ENCODE data around the gene ART4. TPM values are rescaled to one million over a fixed set of nuclear protein-coding genes. Genes with fewer than 3 reads are reported as not detected.

Gene ART4
- polyA plus RNA-seq, 3 donors from 2014 or later = not detected

DNA sequence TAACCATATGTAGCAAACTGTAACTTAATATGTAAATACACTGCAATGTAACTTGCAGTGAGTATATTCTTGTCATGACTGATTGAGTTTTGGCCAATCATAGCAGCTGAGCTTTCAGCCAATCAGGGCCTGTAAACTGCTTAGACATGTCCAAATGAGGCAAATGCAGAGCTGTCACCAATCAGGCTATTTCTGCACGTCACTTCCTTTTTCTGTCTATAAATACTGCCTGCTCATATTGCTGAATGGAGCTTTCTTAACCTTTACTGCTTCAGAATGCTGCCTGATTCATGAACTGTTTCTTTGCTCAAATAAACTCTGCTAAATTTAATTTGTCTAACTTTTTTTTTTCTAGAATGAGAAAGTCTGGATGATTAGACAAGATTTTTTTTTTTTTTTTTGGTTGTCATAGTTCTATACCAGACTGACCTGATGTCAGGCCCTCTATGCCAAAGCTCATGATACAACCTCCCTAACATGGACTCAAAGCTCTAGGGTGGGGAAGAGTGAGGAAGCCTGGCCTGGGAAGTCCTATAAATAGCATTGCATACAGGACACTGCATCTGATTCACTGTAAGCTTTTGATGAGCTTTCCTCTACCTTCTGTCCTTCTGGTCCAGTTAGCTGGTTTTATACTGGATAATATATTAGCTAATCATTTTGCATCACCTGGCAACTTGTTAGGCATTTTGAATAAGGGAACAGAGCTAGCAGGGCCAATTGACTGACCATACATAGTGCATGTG is 30.3 kb upstream of the ART4 start:
- DNase-seq = no peak
- Mint-ChIP-seq H3K27me3 (ENCODE audit: low read depth in 3 of 3) (peaks cover 4 to 6% (median 5%) of the 10 kb centered on the region in 3 donors), H3K27ac (no peak overlapping the region), H3K4me1 (no peaks in the 10 kb centered on the region), H3K4me3 (no peak overlapping the region), H3K9me3 (no peaks in the 10 kb centered on the region), H3K36me3 (no peaks in the 10 kb centered on the region)

- Mint-ChIP-seq H3K9me3 (peaks cover 0 to 4% (median 0%) of the 10 kb centered on the region in 6 donors), H3K36me3 (peaks cover 0 to 9% (median 0%) of the 10 kb centered on the region in 3 donors), H3K4me1 (no peaks in the 10 kb centered on the region)
These were observed 28.6 kb upstream of the ART4 start for GRCh38 chr12:14871886-14872285.

GRCh38 chr12:14871247-14871646 is 27.9 kb upstream of the ART4 start:
- Mint-ChIP-seq H3K4me3 (no peak overlapping the region), H3K9me3 (peaks cover 0 to 4% (median 0%) of the 10 kb centered on the region in 6 donors), H3K4me1 (no peaks in the 10 kb centered on the region), H3K27ac (no peak overlapping the region), H3K27me3 (ENCODE audit: low read depth in 3 of 3) (peaks cover 4 to 8% (median 6%) of the 10 kb centered on the region in 3 donors), H3K36me3 (peaks cover 0 to 9% (median 0%) of the 10 kb centered on the region in 3 donors)
- no peak for DNase-seq

More at GRCh38 chr12:14871886-14872285, 28.6 kb upstream of the ART4 start:
- DNase-seq = no peak
- no peak overlapping the region for H3K4me3 Mint-ChIP-seq
- peaks cover 4 to 8% (median 6%) of the 10 kb centered on the region in 3 donors for H3K27me3 Mint-ChIP-seq (ENCODE audit: low read depth in 3 of 3)
- no peak overlapping the region for H3K27ac Mint-ChIP-seq

- Mint-ChIP-seq H3K4me3 (no peak overlapping the region), H3K36me3 (peaks cover 0 to 9% (median 0%) of the 10 kb centered on the region in 3 donors), H3K27ac (no peak overlapping the region), H3K4me1 (no peaks in the 10 kb centered on the region), H3K9me3 (peaks cover 0 to 7% (median 0%) of the 10 kb centered on the region in 6 donors), H3K27me3 (ENCODE audit: low read depth in 3 of 3) (peaks cover 6 to 16% (median 14%) of the 10 kb centered on the region in 3 donors)
- no peak for DNase-seq
These were observed 25.7 kb upstream of the ART4 start for GRCh38 chr12:14868916-14869506.

GRCh38 chr12:14860490-14860889 is 17.2 kb upstream of the ART4 start:
- H3K9me3 Mint-ChIP-seq = peaks cover 12 to 23% (median 18%) of the 10 kb centered on the region in 6 donors
- no peak for DNase-seq
- H3K27me3 Mint-ChIP-seq (ENCODE audit: low read depth in 3 of 3) = peaks cover 1 to 15% (median 5%) of the 10 kb centered on the region in 3 donors

DNA sequence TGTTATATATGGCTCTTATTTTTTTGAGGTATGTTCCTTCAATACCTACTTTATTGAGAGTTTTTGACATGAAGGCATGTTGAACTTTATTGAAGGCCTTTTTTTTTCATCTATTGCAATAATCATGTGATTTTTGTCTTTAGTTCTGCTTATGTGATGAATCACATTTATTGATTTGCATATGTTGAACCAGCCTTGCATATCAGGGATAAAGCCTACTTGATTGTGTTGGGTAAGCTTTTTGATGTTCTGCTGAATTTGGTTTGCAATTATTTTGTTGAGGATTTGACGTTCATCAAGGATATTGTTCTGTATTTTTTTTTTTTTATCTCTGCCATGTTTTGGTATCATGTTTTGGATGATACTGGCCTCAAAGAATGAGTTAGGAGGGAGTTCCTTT is 15.2 kb upstream of the ART4 start:
- Mint-ChIP-seq H3K4me3 (no peak overlapping the region), H3K4me1 (no peaks in the 10 kb centered on the region), H3K9me3 (peaks cover 9 to 23% (median 18%) of the 10 kb centered on the region in 6 donors), H3K36me3 (peaks cover 0 to 4% (median 0%) of the 10 kb centered on the region in 3 donors), H3K27ac (no peak overlapping the region), H3K27me3 (ENCODE audit: low read depth in 3 of 3) (peaks cover 0 to 5% (median 2%) of the 10 kb centered on the region in 3 donors)
- no peak for DNase-seq

More at GRCh38 chr12:14860490-14860889, 17.2 kb upstream of the ART4 start:
- Mint-ChIP-seq H3K4me1 (no peaks in the 10 kb centered on the region), H3K36me3 (peaks cover 0 to 4% (median 0%) of the 10 kb centered on the region in 3 donors), H3K4me3 (no peak overlapping the region), H3K27ac (no peak overlapping the region)

- H3K27ac Mint-ChIP-seq = peak overlapping the region in 1 of 6 donors; percentile 48
- no peaks in the 10 kb centered on the region for H3K36me3 Mint-ChIP-seq
These were observed 11.4 kb upstream of the ART4 start for GRCh38 chr12:14854586-14855183.

DNA sequence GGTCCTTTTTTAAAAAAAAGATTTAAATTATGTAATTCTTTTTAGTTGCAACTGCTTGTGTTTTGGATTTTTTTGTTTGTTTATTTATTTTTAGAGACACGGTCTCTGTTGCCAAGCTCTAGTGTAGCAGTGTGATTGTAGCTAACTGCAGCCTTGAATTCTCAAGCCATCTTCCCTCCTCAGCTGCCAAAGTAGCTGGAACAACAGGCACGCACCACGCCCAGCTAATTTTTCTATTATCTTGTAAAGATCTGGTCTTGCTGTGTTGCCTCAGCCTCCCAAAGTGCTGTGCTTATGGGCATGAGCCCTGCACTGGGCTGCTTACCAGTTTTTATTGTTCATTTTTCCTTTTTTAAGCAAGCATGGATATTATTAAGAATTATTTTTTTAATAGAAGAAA is 10.6 kb upstream of the ART4 start:
- no peak for DNase-seq
- H3K27me3 Mint-ChIP-seq (ENCODE audit: low read depth in 3 of 3) = no peaks in the 10 kb centered on the region
- no peak overlapping the region for H3K27ac Mint-ChIP-seq
- H3K4me1 Mint-ChIP-seq = no peaks in the 10 kb centered on the region
- no peak overlapping the region for H3K4me3 Mint-ChIP-seq
- H3K36me3 Mint-ChIP-seq = no peaks in the 10 kb centered on the region
- H3K9me3 Mint-ChIP-seq = peaks cover 0 to 2% (median 0%) of the 10 kb centered on the region in 6 donors

More at GRCh38 chr12:14854586-14855183, 11.4 kb upstream of the ART4 start:
- Mint-ChIP-seq H3K9me3 (peaks cover 3 to 6% (median 5%) of the 10 kb centered on the region in 6 donors), H3K27me3 (ENCODE audit: low read depth in 3 of 3) (no peaks in the 10 kb centered on the region), H3K4me3 (no peak overlapping the region), H3K4me1 (no peaks in the 10 kb centered on the region)
- no peak for DNase-seq

GRCh38 chr12:14852880-14853279 is 9.6 kb upstream of the ART4 start:
- no peaks in the 10 kb centered on the region for H3K36me3 Mint-ChIP-seq
- H3K9me3 Mint-ChIP-seq = peaks cover 0 to 2% (median 0%) of the 10 kb centered on the region in 6 donors
- DNase-seq = no peak
- H3K4me1 Mint-ChIP-seq = no peaks in the 10 kb centered on the region
- H3K27ac Mint-ChIP-seq = no peak overlapping the region
- no peak overlapping the region for H3K4me3 Mint-ChIP-seq
- no peaks in the 10 kb centered on the region for H3K27me3 Mint-ChIP-seq (ENCODE audit: low read depth in 3 of 3)

GRCh38 chr12:14850929-14851663 is 7.8 kb upstream of the ART4 start:
- Mint-ChIP-seq H3K27ac (no peak overlapping the region), H3K27me3 (ENCODE audit: low read depth in 3 of 3) (peaks cover 0 to 2% (median 0%) of the 10 kb centered on the region in 3 donors), H3K36me3 (no peaks in the 10 kb centered on the region), H3K4me3 (no peak overlapping the region), H3K4me1 (no peaks in the 10 kb centered on the region), H3K9me3 (no peaks in the 10 kb centered on the region)
- no peak for DNase-seq

GRCh38 chr12:14849661-14850060 is 6.3 kb upstream of the ART4 start:
- Mint-ChIP-seq H3K9me3 (no peaks in the 10 kb centered on the region), H3K27me3 (ENCODE audit: low read depth in 3 of 3) (peaks cover 0 to 5% (median 2%) of the 10 kb centered on the region in 3 donors), H3K4me1 (no peaks in the 10 kb centered on the region), H3K36me3 (no peaks in the 10 kb centered on the region), H3K27ac (no peak overlapping the region), H3K4me3 (no peak overlapping the region)
- DNase-seq = no peak

DNA sequence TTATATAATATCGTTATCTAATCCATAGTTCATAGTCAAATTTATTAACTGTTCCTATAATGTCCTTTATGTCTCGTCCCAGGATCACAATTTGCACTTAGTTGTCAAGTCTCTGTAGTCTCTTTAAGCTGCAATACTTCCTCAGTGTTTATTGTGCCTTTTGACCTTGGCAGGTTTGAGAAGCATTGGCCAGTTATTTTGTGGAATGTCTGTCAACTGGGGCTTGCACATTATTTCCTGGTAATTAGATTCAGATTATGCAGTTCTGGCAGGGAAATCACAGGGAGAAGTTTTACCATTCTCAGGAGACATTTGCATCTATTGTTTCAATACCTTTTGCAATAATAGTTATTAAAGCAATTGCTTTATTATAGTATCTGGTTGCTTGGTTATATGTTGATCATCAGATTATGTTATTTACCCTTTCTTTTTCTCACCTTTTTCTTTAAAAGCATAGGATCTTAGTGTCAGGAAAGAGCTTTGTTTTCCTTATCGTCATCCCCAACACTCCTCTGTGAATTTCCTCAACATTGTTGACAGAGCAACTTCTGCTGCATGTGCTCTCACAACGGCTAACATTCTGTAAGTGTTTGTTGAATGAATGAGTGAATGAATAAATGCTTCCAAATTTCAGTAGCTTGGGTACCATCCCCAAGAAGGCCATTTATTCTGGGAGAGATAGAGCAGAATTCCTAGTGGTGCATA is 3.7 kb upstream of the ART4 start:
- Mint-ChIP-seq H3K9me3 (no peaks in the 10 kb centered on the region), H3K27me3 (ENCODE audit: low read depth in 3 of 3) (peaks cover 0 to 5% (median 2%) of the 10 kb centered on the region in 3 donors), H3K4me1 (no peaks in the 10 kb centered on the region), H3K36me3 (no peaks in the 10 kb centered on the region), H3K4me3 (no peak overlapping the region), H3K27ac (no peak overlapping the region)
- no peak for DNase-seq

DNA sequence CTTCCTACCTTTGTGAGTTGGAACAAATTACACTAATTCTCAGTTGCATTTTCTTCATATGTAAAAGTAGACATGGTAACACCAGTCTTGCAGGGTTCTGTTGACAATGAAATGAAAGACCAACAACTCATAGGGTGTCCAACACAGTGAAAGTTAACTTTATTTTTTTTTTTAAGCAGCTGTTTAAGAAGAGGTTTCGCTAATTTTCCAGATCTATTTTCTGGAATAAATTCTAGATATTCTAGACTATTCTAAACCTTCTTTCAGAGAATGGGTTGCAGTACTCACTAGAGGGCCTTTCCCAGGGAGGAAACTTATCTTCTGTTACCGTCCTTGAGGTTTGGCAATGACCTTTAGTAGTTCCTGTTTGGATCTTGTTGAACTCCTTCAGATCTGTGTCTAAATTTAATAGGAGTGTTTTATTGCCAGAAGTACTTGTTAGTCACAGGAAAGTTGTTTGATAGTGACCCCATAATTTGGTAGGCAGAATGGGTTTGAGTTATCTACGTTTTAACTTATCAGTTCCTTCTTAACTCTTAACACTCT is 2.8 kb upstream of the ART4 start:
- no peak overlapping the region for H3K4me3 Mint-ChIP-seq
- H3K4me1 Mint-ChIP-seq = no peaks in the 10 kb centered on the region
- no peaks in the 10 kb centered on the region for H3K36me3 Mint-ChIP-seq
- no peak for DNase-seq
- H3K27me3 Mint-ChIP-seq (ENCODE audit: low read depth in 3 of 3) = peaks cover 0 to 5% (median 2%) of the 10 kb centered on the region in 3 donors
- H3K27ac Mint-ChIP-seq = no peak overlapping the region
- no peaks in the 10 kb centered on the region for H3K9me3 Mint-ChIP-seq

Data from immature natural killer cell (primary cell).